Astrocyte (in vitro differentiated cells and primary cell): Measurements from ENCODE around the gene HRH2. TPM values are rescaled to one million over a fixed set of nuclear protein-coding genes. Genes with fewer than 3 reads are reported as not detected.

ENCODE experiments used
- DNase-seq: peaks from one replicate; pipeline ENCODE4 v3.0.0-alpha.2; 2010; ENCODE audit warnings: low read depth
- FAIRE-seq: peaks from 2 replicates; lab custom pipeline; 2011; peaks lifted over from hg19 to GRCh38; lab: Jason Lieb, UNC
- H2AFZ ChIP-seq: 2 replicates; pipeline ENCODE4 v1.6.0; 2012; ENCODE audit warnings: low read depth, low read length, inconsistent platforms
- H3K27ac ChIP-seq: 2 replicates; pipeline ENCODE4 v1.5.1; 2011; ENCODE audit warnings: low read depth, low read length, inconsistent platforms
- H3K27me3 ChIP-seq: 2 replicates; pipeline ENCODE4 v1.6.0; 2011; ENCODE audit warnings: low read length, inconsistent platforms; ENCODE audit not compliant: insufficient read depth
- H3K36me3 ChIP-seq: 2 replicates; pipeline ENCODE4 v1.5.1; 2011; ENCODE audit warnings: low read length, inconsistent platforms; ENCODE audit not compliant: insufficient read depth
- H3K4me1 ChIP-seq: 2 replicates; pipeline ENCODE4 v1.5.1; 2011; ENCODE audit warnings: low read length, inconsistent platforms; ENCODE audit not compliant: insufficient read depth
- H3K4me2 ChIP-seq: 2 replicates; pipeline ENCODE4 v1.6.0; 2012; ENCODE audit warnings: low read length, inconsistent platforms
- H3K4me3 ChIP-seq: 2 replicates; pipeline ENCODE4 v1.5.1; 2011; ENCODE audit warnings: low read depth, mild to moderate bottlenecking, low read length, inconsistent platforms; ENCODE audit not compliant: insufficient read depth
- H3K79me2 ChIP-seq: 2 replicates; pipeline ENCODE4 v1.6.0; 2012; ENCODE audit warnings: mild to moderate bottlenecking, low read length, inconsistent platforms; ENCODE audit not compliant: insufficient read depth
- H3K9ac ChIP-seq: 2 replicates; pipeline ENCODE4 v1.6.0; 2012; ENCODE audit warnings: mild to moderate bottlenecking, low read length, inconsistent platforms
- H3K9me3 ChIP-seq: 2 replicates; pipeline ENCODE4 v1.5.1; 2012; ENCODE audit warnings: low read depth, mild to moderate bottlenecking, low read length, inconsistent platforms; ENCODE audit not compliant: insufficient read depth
- H4K20me1 ChIP-seq: 2 replicates; pipeline ENCODE4 v1.6.0; 2012; ENCODE audit warnings: low read length, inconsistent platforms; ENCODE audit not compliant: insufficient read depth
- H3K27ac Mint-ChIP-seq: one replicate; pipeline ENCODE4 v1.8.0; 2021; ENCODE audit warnings: mild to moderate bottlenecking, mixed read lengths; ENCODE audit not compliant: unreplicated experiment
- H3K27me3 Mint-ChIP-seq: one replicate; pipeline ENCODE4 v1.8.0; 2021; ENCODE audit warnings: low read depth, mixed read lengths; ENCODE audit not compliant: unreplicated experiment
- H3K36me3 Mint-ChIP-seq: one replicate; pipeline ENCODE4 v1.8.0; 2021; ENCODE audit warnings: low read depth, mixed read lengths; ENCODE audit not compliant: unreplicated experiment
- H3K4me1 Mint-ChIP-seq: one replicate; pipeline ENCODE4 v1.8.0; 2021; ENCODE audit warnings: low read depth, mixed read lengths; ENCODE audit not compliant: unreplicated experiment
- H3K4me3 Mint-ChIP-seq: one replicate; pipeline ENCODE4 v1.8.0; 2021; ENCODE audit warnings: mild to moderate bottlenecking, moderate library complexity, mixed read lengths; ENCODE audit not compliant: unreplicated experiment
- H3K9me3 Mint-ChIP-seq: one replicate; pipeline ENCODE4 v1.8.0; 2021; ENCODE audit warnings: mild to moderate bottlenecking, mixed read lengths; ENCODE audit not compliant: unreplicated experiment
- EZH2 ChIP-seq: IDR thresholded peaks from 2 replicates; pipeline ENCODE4 v1.6.1; 2012; ENCODE audit warnings: mild to moderate bottlenecking, low read length, inconsistent platforms; ENCODE audit not compliant: insufficient read depth
- total RNA-seq: library from RNA; stranded (reverse); gene quantifications from 2 replicates; pipeline ENCODE4 v1.2.1, GENCODE V29; 2021
- TF ChIP-seq, protein P1 (sequence below): IDR thresholded peaks from 2 replicates; pipeline ENCODE4 v1.5.1; 2011; ENCODE audit warnings: low read depth, mild to moderate bottlenecking, inconsistent platforms, low read length, moderate library complexity; ENCODE audit not compliant: insufficient read depth

The HRH2 gene
- total RNA-seq, 1 donor from 2014 or later: 1.9 TPM

- Mint-ChIP-seq H3K36me3 (no peaks in the 10 kb centered on the region), H3K4me1 (no peaks in the 10 kb centered on the region), H3K4me3 (no peak overlapping the region), H3K9me3 (peaks cover 5% of the 10 kb centered on the region), H3K27ac (no peak overlapping the region), H3K27me3 (peaks cover 7% of the 10 kb centered on the region)
- Histone ChIP-seq H3K36me3 (no peaks in the 10 kb centered on the region), H2AFZ (no peak overlapping the region), H3K9ac (no peak overlapping the region), H3K4me3 (no peak overlapping the region), H3K27me3 (no peaks in the 10 kb centered on the region), H3K4me1 (no peaks in the 10 kb centered on the region), H4K20me1 (no peaks in the 10 kb centered on the region), H3K79me2 (no peaks in the 10 kb centered on the region), H3K27ac (no peak overlapping the region), H3K9me3 (peaks cover 2% of the 10 kb centered on the region), H3K4me2 (no peak overlapping the region)
- FAIRE-seq: no peak
- TF ChIP-seq, protein P1, sequence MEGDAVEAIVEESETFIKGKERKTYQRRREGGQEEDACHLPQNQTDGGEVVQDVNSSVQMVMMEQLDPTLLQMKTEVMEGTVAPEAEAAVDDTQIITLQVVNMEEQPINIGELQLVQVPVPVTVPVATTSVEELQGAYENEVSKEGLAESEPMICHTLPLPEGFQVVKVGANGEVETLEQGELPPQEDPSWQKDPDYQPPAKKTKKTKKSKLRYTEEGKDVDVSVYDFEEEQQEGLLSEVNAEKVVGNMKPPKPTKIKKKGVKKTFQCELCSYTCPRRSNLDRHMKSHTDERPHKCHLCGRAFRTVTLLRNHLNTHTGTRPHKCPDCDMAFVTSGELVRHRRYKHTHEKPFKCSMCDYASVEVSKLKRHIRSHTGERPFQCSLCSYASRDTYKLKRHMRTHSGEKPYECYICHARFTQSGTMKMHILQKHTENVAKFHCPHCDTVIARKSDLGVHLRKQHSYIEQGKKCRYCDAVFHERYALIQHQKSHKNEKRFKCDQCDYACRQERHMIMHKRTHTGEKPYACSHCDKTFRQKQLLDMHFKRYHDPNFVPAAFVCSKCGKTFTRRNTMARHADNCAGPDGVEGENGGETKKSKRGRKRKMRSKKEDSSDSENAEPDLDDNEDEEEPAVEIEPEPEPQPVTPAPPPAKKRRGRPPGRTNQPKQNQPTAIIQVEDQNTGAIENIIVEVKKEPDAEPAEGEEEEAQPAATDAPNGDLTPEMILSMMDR: no peak
- TF ChIP-seq EZH2: no peak
- DNase-seq: no peak
Observed at GRCh38 chr5:175617447-175617846, 40.4 kb upstream of the HRH2 start.

DNA sequence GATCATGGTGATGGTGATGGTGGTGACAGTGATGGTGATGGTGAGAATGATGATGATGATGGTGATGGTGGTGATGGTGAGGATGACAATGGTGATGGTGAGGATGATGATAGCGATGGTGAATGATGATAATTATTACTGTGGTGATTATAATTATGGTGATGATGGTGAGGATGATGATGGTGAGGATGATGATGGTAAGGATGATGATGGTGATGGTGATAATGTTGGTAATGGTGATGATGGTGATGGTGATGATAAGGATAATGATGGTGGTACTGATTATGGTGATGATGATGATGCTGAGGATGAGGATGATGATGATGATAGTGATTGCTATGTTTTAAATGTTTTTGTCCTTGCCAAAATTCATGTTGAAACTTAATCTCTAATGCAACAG, 37.3 kb upstream of the HRH2 start:
- Histone ChIP-seq H3K27ac (no peak overlapping the region), H3K4me2 (no peak overlapping the region), H3K4me1 (no peaks in the 10 kb centered on the region), H2AFZ (no peak overlapping the region), H3K79me2 (no peaks in the 10 kb centered on the region), H3K9ac (no peak overlapping the region), H3K4me3 (no peak overlapping the region), H3K9me3 (peaks cover 2% of the 10 kb centered on the region), H3K36me3 (no peaks in the 10 kb centered on the region), H4K20me1 (no peaks in the 10 kb centered on the region), H3K27me3 (no peaks in the 10 kb centered on the region)
- H3K9me3 Mint-ChIP-seq: peaks cover 4% of the 10 kb centered on the region
- H3K27me3 Mint-ChIP-seq: peaks cover 3% of the 10 kb centered on the region
- DNase-seq (no peak), FAIRE-seq (no peak)
- no peaks in the 10 kb centered on the region for H3K36me3 Mint-ChIP-seq
- no peak for TF ChIP-seq EZH2
- TF ChIP-seq, protein P1: no peak
- H3K4me1 Mint-ChIP-seq: no peaks in the 10 kb centered on the region
- no peak overlapping the region for H3K27ac Mint-ChIP-seq
- H3K4me3 Mint-ChIP-seq: no peak overlapping the region

DNA sequence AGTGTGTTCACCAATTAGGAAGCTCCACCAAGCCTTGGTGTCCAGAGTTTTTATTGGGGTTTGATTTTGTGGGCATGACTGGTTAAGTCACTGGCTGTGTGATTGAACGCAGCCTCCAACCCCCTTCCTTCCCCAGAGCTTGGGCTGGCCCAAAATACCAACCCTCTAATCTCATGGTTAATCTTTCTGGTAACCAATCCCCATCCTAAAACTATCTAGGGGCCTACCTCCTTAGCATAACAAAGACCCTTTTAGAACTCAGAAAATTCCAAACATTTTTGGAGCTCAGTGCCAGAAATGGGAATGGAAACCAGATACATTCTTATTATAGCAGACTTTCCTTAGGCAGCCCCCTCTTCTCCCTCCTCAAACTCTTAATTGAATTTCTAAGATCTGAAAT, 35.9 kb upstream of the HRH2 start:
- H3K4me2 ChIP-seq: no peak overlapping the region
- DNase-seq (no peak), FAIRE-seq (no peak)
- no peak overlapping the region for H3K27ac ChIP-seq
- no peak overlapping the region for H2AFZ ChIP-seq
- no peaks in the 10 kb centered on the region for H3K36me3 Mint-ChIP-seq
- H3K9ac ChIP-seq: no peak overlapping the region
- no peak for TF ChIP-seq EZH2
- TF ChIP-seq, protein P1: no peak
- no peaks in the 10 kb centered on the region for H3K27me3 ChIP-seq
- no peak overlapping the region for H3K4me3 Mint-ChIP-seq
- H3K79me2 ChIP-seq: no peaks in the 10 kb centered on the region
- H3K4me3 ChIP-seq: no peak overlapping the region
- peaks cover 3% of the 10 kb centered on the region for H3K27me3 Mint-ChIP-seq
- H3K4me1 ChIP-seq: no peaks in the 10 kb centered on the region
- H3K36me3 ChIP-seq: no peaks in the 10 kb centered on the region
- H3K27ac Mint-ChIP-seq: no peak overlapping the region
- no peaks in the 10 kb centered on the region for H4K20me1 ChIP-seq
- peaks cover 5% of the 10 kb centered on the region for H3K9me3 Mint-ChIP-seq
- peaks cover 2% of the 10 kb centered on the region for H3K9me3 ChIP-seq
- no peaks in the 10 kb centered on the region for H3K4me1 Mint-ChIP-seq
